NT2/D1 (cell line): ENCODE data around the gene SLC37A1.

ENCODE experiments used
- SUZ12 ChIP-seq: IDR thresholded peaks from 2 replicates; pipeline ENCODE4 v1.6.1; 2011; ENCODE audit not compliant: insufficient read length, insufficient read depth; ENCODE audit errors: extremely low read depth
- YY1 ChIP-seq: IDR thresholded peaks from 2 replicates; pipeline ENCODE4 v1.6.1; 2011; ENCODE audit not compliant: insufficient read length, insufficient read depth
- ZNF274 ChIP-seq: IDR thresholded peaks from 2 replicates; pipeline ENCODE4 v1.6.1; 2011; ENCODE audit warnings: mild to moderate bottlenecking, low read depth, low read length

GRCh38 chr21:42599962-42600361 lies 86.3 kb downstream of the SLC37A1 start:
- TF ChIP-seq YY1 (no peak), ZNF274 (no peak), SUZ12 (no peak)
